ENCODE data around the gene GPR32.

- TF ChIP-seq CTCF (IDR thresholded peaks at IDR 0.05) (no peak), EZH2 (IDR thresholded peaks at IDR 0.05; ENCODE audit: borderline replicate concordance, insufficient read depth, low read depth, low read length, poor library complexity, severe bottlenecking) (no peak)
Observed at GRCh38 chr19:50785329-50785728, 15.1 kb downstream of the GPR32 start.
